Endothelial cell of umbilical vein (primary cell): ENCODE data around the gene SLC1A3.

Experiments
- EZH2 ChIP-seq: IDR thresholded peaks from 2 replicates; pipeline ENCODE4 v1.6.1; 2012; ENCODE audit warnings: borderline replicate concordance, low read depth, mild to moderate bottlenecking, moderate library complexity, low read length, inconsistent platforms; ENCODE audit not compliant: severe bottlenecking
- FOS ChIP-seq: IDR thresholded peaks from 2 replicates; pipeline ENCODE4 v1.6.1; 2011; ENCODE audit warnings: mild to moderate bottlenecking, low read length, moderate library complexity, borderline replicate concordance; ENCODE audit not compliant: insufficient read depth
- GATA2 ChIP-seq: IDR thresholded peaks from 2 replicates; pipeline ENCODE4 v1.7.0; 2011; ENCODE audit warnings: low read depth, mild to moderate bottlenecking, moderate library complexity, mixed read lengths, low read length; ENCODE audit not compliant: insufficient read length, insufficient read depth
- JUN ChIP-seq: IDR thresholded peaks from 2 replicates; pipeline ENCODE4 v1.6.1; 2011; ENCODE audit warnings: borderline replicate concordance, low read depth; ENCODE audit not compliant: insufficient read length, insufficient read depth
- MYC ChIP-seq: IDR thresholded peaks from one replicate; pipeline ENCODE4 v1.6.1; 2011; ENCODE audit warnings: mild to moderate bottlenecking, low read depth, low read length
- POLR2A ChIP-seq: IDR thresholded peaks from 2 replicates; pipeline ENCODE4 v1.6.1; 2012; ENCODE audit warnings: low read depth, mild to moderate bottlenecking, control low read depth, low read length
- POLR2AphosphoS5 ChIP-seq: IDR thresholded peaks from 2 replicates; pipeline ENCODE4 v1.6.1; 2012; ENCODE audit warnings: low read depth, mild to moderate bottlenecking, control low read depth, low read length, moderate library complexity; ENCODE audit not compliant: insufficient read depth
- TF ChIP-seq, protein P1 (sequence below), 2 donors: IDR thresholded peaks; 1 replicate in 1 of 2; 2 replicates in 1 of 2; pipeline ENCODE4 v1.5.1; 2011; ENCODE audit warnings: low read length in 2 of 2, mild to moderate bottlenecking in 2 of 2, moderate library complexity in 2 of 2, control low read depth in 1 of 2, inconsistent platforms in 1 of 2, low read depth in 1 of 2; ENCODE audit not compliant: insufficient read depth in 1 of 2; ENCODE audit errors: extremely low read depth in 1 of 2
- TF ChIP-seq, protein P2 (sequence below): IDR thresholded peaks from 2 replicates; pipeline ENCODE4 v1.6.1; 2011; ENCODE audit not compliant: insufficient read depth, insufficient read length

DNA sequence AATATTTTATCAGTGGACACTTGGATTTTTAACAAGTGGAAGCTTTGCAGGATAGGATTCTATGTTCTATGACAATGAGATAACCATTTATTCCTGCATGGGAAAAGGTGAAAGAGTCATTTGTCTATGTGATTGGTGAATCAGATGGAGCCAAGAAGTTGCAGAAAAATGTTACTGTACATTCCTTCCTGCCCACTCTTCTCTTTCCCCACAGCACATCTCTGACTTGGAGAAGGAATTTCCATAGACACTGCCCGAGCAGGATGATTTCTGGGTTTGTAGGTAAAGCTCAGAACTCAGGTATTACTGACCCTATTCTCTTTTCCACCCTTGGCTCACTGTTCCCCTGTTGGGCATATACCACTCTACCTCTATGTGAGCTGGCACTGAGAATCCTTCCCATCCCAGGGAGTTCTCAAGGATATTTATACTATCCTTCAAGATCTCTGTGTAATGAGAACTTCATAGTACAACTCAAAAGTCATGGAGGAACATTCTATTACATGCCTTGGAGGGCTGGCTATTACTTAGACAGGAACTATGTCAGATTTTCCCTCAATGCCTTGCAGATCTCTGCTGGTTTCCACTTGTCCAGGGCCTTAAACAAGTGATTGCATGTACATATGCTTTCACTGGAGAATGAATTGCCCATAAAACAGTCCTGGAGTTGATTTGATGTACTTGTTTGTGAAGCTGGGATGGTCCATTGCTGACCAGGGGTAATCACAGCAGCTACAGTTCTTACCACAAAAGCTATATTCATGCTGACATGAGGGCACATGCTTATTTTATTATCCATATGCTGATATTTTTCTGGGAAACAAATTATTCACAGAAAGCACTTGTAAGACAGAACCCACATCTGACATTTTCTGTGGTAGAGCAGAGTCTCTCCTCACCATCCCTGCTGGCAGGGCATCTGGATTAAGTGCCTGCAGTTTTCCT, 24.1 kb downstream of the SLC1A3 start:
- TF ChIP-seq, protein P1, sequence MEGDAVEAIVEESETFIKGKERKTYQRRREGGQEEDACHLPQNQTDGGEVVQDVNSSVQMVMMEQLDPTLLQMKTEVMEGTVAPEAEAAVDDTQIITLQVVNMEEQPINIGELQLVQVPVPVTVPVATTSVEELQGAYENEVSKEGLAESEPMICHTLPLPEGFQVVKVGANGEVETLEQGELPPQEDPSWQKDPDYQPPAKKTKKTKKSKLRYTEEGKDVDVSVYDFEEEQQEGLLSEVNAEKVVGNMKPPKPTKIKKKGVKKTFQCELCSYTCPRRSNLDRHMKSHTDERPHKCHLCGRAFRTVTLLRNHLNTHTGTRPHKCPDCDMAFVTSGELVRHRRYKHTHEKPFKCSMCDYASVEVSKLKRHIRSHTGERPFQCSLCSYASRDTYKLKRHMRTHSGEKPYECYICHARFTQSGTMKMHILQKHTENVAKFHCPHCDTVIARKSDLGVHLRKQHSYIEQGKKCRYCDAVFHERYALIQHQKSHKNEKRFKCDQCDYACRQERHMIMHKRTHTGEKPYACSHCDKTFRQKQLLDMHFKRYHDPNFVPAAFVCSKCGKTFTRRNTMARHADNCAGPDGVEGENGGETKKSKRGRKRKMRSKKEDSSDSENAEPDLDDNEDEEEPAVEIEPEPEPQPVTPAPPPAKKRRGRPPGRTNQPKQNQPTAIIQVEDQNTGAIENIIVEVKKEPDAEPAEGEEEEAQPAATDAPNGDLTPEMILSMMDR (IDR thresholded peaks at IDR 0.05; ENCODE audit: extremely low read depth in 1 of 2, insufficient read depth in 1 of 2, low read depth in 1 of 2, low read length in 2 of 2): no peak
- no peak for TF ChIP-seq EZH2
- TF ChIP-seq GATA2: no peak
- TF ChIP-seq POLR2AphosphoS5: no peak
- no peak for TF ChIP-seq POLR2A
- TF ChIP-seq, protein P2, sequence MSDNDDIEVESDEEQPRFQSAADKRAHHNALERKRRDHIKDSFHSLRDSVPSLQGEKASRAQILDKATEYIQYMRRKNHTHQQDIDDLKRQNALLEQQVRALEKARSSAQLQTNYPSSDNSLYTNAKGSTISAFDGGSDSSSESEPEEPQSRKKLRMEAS: no peak
- no peak for TF ChIP-seq JUN
- TF ChIP-seq FOS: no peak
- TF ChIP-seq MYC: no peak
